GM21423 (cell line): ENCODE measurements around the gene FGD4.

ENCODE experiments used
- ATAC-seq: cut with Tn5 transposase; IDR thresholded peaks from one replicate; pipeline ENCODE4 v1.9.1; 2021; ENCODE audit warnings: mild to moderate bottlenecking, moderate library complexity; ENCODE audit not compliant: unreplicated experiment

The FGD4 gene

GRCh38 chr12:32454866-32455265 is 55.5 kb downstream of the FGD4 start:
- ATAC-seq: no peak

- no peak for ATAC-seq
These were observed 56.3 kb downstream of the FGD4 start for GRCh38 chr12:32455607-32456071.

GRCh38 chr12:32457251-32458025 is 58.1 kb downstream of the FGD4 start:
- no peak for ATAC-seq

- ATAC-seq: no peak
These were observed 61.3 kb downstream of the FGD4 start for GRCh38 chr12:32460638-32461037.

GRCh38 chr12:32462908-32463307 is 63.5 kb downstream of the FGD4 start:
- ATAC-seq: no peak

- ATAC-seq: no peak
These were observed 66.8 kb downstream of the FGD4 start for GRCh38 chr12:32466187-32466586.

- ATAC-seq: no peak
These were observed 67.8 kb downstream of the FGD4 start for GRCh38 chr12:32466986-32467711.

- no peak for ATAC-seq
These were observed 68.9 kb downstream of the FGD4 start for GRCh38 chr12:32467959-32468863.

GRCh38 chr12:32470936-32471470 is 71.6 kb downstream of the FGD4 start:
- no peak for ATAC-seq

- no peak for ATAC-seq
These were observed 72.2 kb downstream of the FGD4 start for GRCh38 chr12:32471591-32472001.

- no peak for ATAC-seq
These were observed 76.4 kb downstream of the FGD4 start for GRCh38 chr12:32475724-32476123.

- no peak for ATAC-seq
These were observed 77.1 kb downstream of the FGD4 start for GRCh38 chr12:32476446-32476845.

- no peak for ATAC-seq
These were observed 78.4 kb downstream of the FGD4 start for GRCh38 chr12:32477714-32478113.

GRCh38 chr12:32478166-32478565 is 78.8 kb downstream of the FGD4 start:
- no peak for ATAC-seq

GRCh38 chr12:32478858-32479725 is 79.7 kb downstream of the FGD4 start:
- ATAC-seq: peak; percentile 62

GRCh38 chr12:32482226-32482625 is 82.9 kb downstream of the FGD4 start:
- peak; percentile 64 for ATAC-seq

- ATAC-seq: no peak
These were observed 84.1 kb downstream of the FGD4 start for GRCh38 chr12:32483499-32483898.

- ATAC-seq: no peak
These were observed 84.6 kb downstream of the FGD4 start for GRCh38 chr12:32483993-32484392.

GRCh38 chr12:32486158-32486557 is 86.8 kb downstream of the FGD4 start:
- no peak for ATAC-seq

GRCh38 chr12:32488132-32488531 is 88.8 kb downstream of the FGD4 start:
- no peak for ATAC-seq
